Cardiac fibroblast (primary cell): Measurements from ENCODE around the gene GPC6.
A peak's percentile ranks its signal among the peaks of the same experiment; 100 is the strongest.

Experiments used
- DNase-seq, 2 donors: peaks; one replicate each; pipeline versions ENCODE4 v3.0.0 to v3.0.0-alpha.2; 2010; ENCODE audit warnings: low read depth in 2 of 2
- H3K4me3 ChIP-seq, 2 donors: replicated peaks in 1 of 2; 1 replicate in 1 of 2; 2 replicates in 1 of 2; pipeline ENCODE4 v1.5.1; 2011; ENCODE audit warnings: low read depth in 2 of 2, low read length in 2 of 2, mild to moderate bottlenecking in 2 of 2, moderate library complexity in 1 of 2
- TF ChIP-seq, protein P1 (sequence below): IDR thresholded peaks from one replicate; pipeline ENCODE4 v1.5.1; 2011; ENCODE audit warnings: low read depth, mild to moderate bottlenecking, low read length, inconsistent platforms

The GPC6 gene

DNA sequence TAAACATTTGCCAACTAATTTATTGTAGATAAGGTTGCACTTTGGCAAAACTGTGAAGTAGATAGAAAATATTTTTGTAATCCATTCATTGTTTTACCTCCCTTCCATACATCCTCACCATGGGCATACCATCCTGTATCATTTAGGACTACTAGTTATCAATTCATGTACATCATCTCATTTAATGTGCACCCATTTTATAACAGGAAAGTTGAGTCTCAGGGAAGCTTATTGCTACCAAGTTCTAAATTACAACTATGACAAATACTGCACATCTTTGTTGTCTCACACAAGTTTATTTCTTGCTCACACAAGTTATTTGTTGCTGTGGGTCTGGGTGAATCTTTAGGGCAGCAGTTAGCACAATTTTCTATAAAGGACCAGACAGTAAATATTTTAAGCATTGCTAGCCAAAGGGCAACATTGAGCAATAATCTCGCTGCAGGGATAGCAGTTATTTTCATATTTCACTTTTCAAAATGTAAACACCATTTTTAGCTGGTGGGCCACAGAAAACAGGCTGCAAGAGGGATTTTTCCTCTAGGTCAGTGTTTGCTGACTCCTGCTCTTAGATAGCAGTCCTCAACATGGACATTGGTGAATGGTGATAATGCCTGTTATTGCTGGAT is 276.5 kb downstream of the GPC6 start:
- TF ChIP-seq, protein P1, sequence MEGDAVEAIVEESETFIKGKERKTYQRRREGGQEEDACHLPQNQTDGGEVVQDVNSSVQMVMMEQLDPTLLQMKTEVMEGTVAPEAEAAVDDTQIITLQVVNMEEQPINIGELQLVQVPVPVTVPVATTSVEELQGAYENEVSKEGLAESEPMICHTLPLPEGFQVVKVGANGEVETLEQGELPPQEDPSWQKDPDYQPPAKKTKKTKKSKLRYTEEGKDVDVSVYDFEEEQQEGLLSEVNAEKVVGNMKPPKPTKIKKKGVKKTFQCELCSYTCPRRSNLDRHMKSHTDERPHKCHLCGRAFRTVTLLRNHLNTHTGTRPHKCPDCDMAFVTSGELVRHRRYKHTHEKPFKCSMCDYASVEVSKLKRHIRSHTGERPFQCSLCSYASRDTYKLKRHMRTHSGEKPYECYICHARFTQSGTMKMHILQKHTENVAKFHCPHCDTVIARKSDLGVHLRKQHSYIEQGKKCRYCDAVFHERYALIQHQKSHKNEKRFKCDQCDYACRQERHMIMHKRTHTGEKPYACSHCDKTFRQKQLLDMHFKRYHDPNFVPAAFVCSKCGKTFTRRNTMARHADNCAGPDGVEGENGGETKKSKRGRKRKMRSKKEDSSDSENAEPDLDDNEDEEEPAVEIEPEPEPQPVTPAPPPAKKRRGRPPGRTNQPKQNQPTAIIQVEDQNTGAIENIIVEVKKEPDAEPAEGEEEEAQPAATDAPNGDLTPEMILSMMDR, result no peak
- DNase-seq, result no peak
- H3K4me3 ChIP-seq, result no peak overlapping the region

DNA sequence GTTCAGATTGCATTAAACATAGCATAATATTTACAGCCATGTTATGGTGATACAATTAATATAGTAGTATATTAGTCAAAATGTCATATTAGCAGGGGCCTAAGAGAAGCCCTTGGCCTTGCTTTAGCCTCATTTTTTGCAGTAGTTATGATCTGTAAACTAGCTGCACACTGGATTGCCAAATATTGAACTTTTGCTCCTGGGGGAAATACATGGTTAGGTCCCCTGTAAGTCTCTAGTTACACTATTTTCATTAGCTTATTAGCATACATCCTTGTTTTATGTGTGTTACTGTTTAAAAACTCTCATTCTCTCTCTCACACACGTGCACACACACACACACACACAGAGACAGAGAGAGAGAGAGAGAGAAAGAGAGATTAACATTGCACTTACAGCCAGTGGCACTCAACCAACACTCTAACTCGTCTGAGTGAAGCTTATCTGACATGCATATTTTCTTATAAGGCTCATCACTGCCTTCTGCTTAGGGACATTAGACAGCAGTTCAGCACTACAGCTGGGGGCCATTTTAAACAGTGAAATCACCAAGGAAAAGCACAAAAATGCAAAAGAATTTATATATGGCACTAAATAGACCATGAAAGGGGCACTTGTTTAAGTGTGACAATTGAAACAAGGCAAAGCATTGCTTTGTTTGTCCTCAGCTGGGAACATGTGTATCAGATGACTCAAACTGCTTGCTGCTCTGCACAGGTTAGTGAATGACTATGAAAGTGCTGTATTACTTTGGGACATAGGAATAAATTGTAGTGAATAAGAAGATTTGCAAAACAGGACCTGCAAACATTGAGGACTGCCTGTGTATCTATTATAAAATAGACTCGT is 278.7 kb downstream of the GPC6 start:
- TF ChIP-seq, protein P1, result no peak
- DNase-seq, result peak; percentile 3 to 66
- H3K4me3 ChIP-seq, result no peak overlapping the region

DNA sequence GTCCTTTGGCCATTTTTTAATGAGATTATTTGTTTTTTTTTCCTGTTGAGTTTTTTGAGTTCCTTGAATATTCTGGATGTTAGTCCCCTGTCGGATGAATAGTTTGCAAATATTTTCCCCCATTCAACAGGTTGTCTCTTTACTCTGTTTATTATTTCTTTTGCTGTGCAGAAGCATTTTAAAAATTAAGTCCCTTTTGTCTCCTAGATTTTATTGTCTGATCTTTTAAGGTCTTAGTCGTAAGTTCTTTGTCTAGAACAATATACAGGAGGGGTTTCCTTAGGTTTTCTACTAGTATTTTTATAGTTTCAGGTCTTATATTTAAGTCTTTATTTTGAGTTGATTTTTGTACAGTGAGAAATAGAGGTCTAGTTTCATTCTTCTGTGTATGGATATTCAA is 284.4 kb downstream of the GPC6 start:
- no peak overlapping the region for H3K4me3 ChIP-seq
- DNase-seq, result no peak
- TF ChIP-seq, protein P1, result no peak

DNA sequence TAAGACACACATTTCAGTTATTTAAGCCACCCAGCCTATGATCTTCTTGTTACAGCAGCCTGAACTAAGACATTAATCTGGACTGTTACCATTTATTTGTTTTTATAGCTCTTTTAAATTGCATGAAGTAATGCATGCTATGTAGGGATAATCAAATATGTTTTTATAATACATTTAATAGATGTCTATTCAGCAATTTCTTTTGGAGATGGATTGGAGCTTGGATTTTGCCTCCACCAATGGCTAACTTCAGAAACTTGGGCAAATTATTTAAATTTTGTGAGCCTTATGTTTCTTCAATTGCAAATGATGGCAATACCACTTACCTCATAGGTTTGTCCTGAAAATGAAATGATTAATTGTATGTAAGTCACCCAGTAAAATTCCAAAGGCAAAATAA is 288.7 kb downstream of the GPC6 start:
- H3K4me3 ChIP-seq, result no peak overlapping the region
- TF ChIP-seq, protein P1, result no peak
- DNase-seq, result no peak

DNA sequence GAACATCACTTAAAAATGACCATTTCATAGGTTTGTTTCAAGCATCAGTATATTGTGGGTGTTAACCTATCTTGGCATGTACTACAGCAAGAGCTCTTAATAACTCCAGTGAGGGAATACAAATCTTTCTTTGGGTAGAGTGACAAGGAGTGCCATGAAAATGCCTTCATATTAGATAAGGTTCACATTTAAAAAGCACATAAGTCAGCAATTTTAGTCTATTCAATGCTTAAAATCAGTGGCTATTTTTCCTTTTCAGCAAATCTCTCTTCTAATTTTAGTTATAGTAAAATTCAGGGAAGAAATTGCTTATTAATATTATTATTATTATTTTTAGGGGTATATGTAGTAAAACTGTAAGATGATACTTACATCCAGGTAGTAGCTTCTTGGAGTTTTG is 291.1 kb downstream of the GPC6 start:
- H3K4me3 ChIP-seq, result no peak overlapping the region
- TF ChIP-seq, protein P1, result no peak
- no peak for DNase-seq

DNA sequence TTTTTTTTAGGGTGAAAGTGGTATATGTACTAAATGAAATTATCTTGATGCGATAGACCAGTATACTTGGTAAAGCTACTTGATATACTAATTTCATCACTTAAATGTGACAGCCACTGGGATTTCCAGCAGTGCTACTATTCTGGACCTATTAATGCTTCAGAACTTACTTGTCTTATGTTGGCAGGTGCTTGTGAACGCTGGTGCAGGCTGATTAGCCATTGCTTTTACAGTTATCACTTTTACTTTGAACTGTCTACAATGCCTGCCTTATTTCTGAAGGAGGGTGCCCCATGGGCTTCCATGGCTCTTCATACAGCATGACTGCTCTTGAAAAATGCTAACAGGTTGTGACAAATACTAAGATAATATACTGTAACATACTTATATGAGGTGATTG is 294.7 kb downstream of the GPC6 start:
- TF ChIP-seq, protein P1, result no peak
- DNase-seq, result no peak
- H3K4me3 ChIP-seq, result no peak overlapping the region
